GM12878 (cell line): ENCODE measurements around the gene NACA. TPM values are rescaled to one million over a fixed set of nuclear protein-coding genes. Genes with fewer than 3 reads are reported as not detected.

Experiments
- ATAC-seq: fragments of 200-7000 bp; cut with Tn5 transposase; 3 replicates; pipeline ENCODE4 v1.9.1; 2020; ENCODE audit warnings: mild to moderate bottlenecking, moderate library complexity
- BruUV-seq: library from RNA; stranded (reverse); fragments of 400-500 nt; replicated peaks from 2 replicates; lab custom pipeline; 2021; lab: Mats Ljungman, UMichigan
- CTCF ChIA-PET: fragments of 300-600 bp; sonication (Branson Sonifier 250); formaldehyde crosslinking; extraction: SDS; loops from one replicate; lab custom pipeline; 2021; ENCODE audit warnings: inconsistent platforms; lab: Yijun Ruan, JAX
- POLR2A ChIA-PET: fragments of 350-600 bp; formaldehyde crosslinking; extraction: SDS; loops from one replicate; lab custom pipeline; 2021; ENCODE audit warnings: inconsistent platforms; lab: Charles Lee
- RAD21 ChIA-PET: fragments of 300-600 bp; sonication (Branson Sonifier 250); formaldehyde crosslinking; loops from one replicate; lab custom pipeline; 2023; ENCODE audit warnings: antibody characterized with exemption; ENCODE audit not compliant: unreplicated experiment; lab: Charles Lee
- SMC1A ChIA-PET: fragments of 300-600 bp; sonication (Branson Sonifier 250); formaldehyde crosslinking; loops from one replicate; lab custom pipeline; 2023; ENCODE audit not compliant: unreplicated experiment, uncharacterized antibody; lab: Charles Lee
- DNase-seq: peaks from one replicate; pipeline ENCODE4 v3.0.0-alpha.2; 2011; ENCODE audit warnings: low read depth, low spot score
- FAIRE-seq: peaks from 3 replicates; lab custom pipeline; 2011; peaks lifted over from hg19 to GRCh38; lab: Jason Lieb, UNC
- H2AFZ ChIP-seq: 2 replicates; pipeline ENCODE4 v1.6.0; 2011; ENCODE audit warnings: low read depth, low read length, control low read depth; ENCODE audit not compliant: control insufficient read depth
- H3K27ac ChIP-seq: 2 replicates; pipeline ENCODE4 v1.5.1; 2011; ENCODE audit warnings: control low read depth; ENCODE audit not compliant: control insufficient read depth, insufficient read depth
- H3K27me3 ChIP-seq, 2 experiments: replicated peaks in 1 of 2; 2 replicates each; pipeline versions ENCODE4 v1.6.0 to v1.6.1; 2011; ENCODE audit warnings: low read length in 1 of 2; ENCODE audit not compliant: control insufficient read depth in 2 of 2, insufficient read depth in 2 of 2
- H3K36me3 ChIP-seq, 2 experiments: 2 replicates each; pipeline ENCODE4 v1.5.1; 2011; ENCODE audit warnings: low read length in 1 of 2; ENCODE audit not compliant: control insufficient read depth in 2 of 2, insufficient read depth in 2 of 2
- H3K4me1 ChIP-seq: 2 replicates; pipeline ENCODE4 v1.6.1; 2011; ENCODE audit warnings: mild to moderate bottlenecking, low read length, moderate library complexity, mixed read lengths; ENCODE audit not compliant: control insufficient read depth, insufficient read depth
- H3K4me2 ChIP-seq: 2 replicates; pipeline ENCODE4 v1.6.0; 2011; ENCODE audit warnings: control low read depth; ENCODE audit not compliant: control insufficient read depth, insufficient read depth
- H3K4me3 ChIP-seq: fragments of 200-600 bp; sonication (generic); 2 replicates; pipeline ENCODE4 v1.5.1; 2016
- H3K79me2 ChIP-seq: 2 replicates; pipeline ENCODE4 v1.6.0; 2011; ENCODE audit warnings: low read length; ENCODE audit not compliant: control insufficient read depth, insufficient read depth
- H3K9ac ChIP-seq: 2 replicates; pipeline ENCODE4 v1.8.0; 2011; ENCODE audit warnings: low read length, control low read depth, mixed read lengths; ENCODE audit not compliant: control insufficient read depth, insufficient read depth
- H3K9me3 ChIP-seq: replicated peaks from 3 replicates; pipeline ENCODE4 v1.5.1; 2011; ENCODE audit warnings: mild to moderate bottlenecking, low read length; ENCODE audit not compliant: control insufficient read depth, insufficient read depth
- H4K20me1 ChIP-seq: 2 replicates; pipeline ENCODE4 v1.6.0; 2011; ENCODE audit not compliant: control insufficient read depth, insufficient read depth
- ASH2L ChIP-seq: fragments of 300-600, 200-600 bp; sonication (generic); IDR thresholded peaks from 2 replicates; pipeline ENCODE4 v1.6.1; 2017; ENCODE audit warnings: low read depth, mild to moderate bottlenecking, borderline replicate concordance
- CBX5 ChIP-seq: sonication (generic); IDR thresholded peaks from 2 replicates; pipeline ENCODE4 v1.6.1; 2016; ENCODE audit warnings: low read depth, moderate library complexity, mild to moderate bottlenecking, inconsistent platforms
- CREM ChIP-seq: IDR thresholded peaks from 2 replicates; pipeline ENCODE4 v1.6.1; 2014; ENCODE audit warnings: antibody characterized with exemption, low read depth
- EGR1 ChIP-seq, 2 experiments: IDR thresholded peaks; 1 replicate in 1 of 2; 2 replicates in 1 of 2; pipeline ENCODE4 v1.6.1; 2011 to 2012; ENCODE audit warnings: low read depth in 2 of 2, low read length in 2 of 2, borderline replicate concordance in 1 of 2, mild to moderate bottlenecking in 1 of 2, moderate library complexity in 1 of 2
- IRF4 ChIP-seq: IDR thresholded peaks from 2 replicates; pipeline ENCODE4 v1.6.1; 2011; ENCODE audit warnings: low read depth, low read length
- JUNB ChIP-seq: IDR thresholded peaks from 2 replicates; pipeline ENCODE4 v1.6.1; 2016; ENCODE audit warnings: antibody characterized with exemption, mild to moderate bottlenecking
- MXI1 ChIP-seq: fragments of 150-350 bp; IDR thresholded peaks from 2 replicates; pipeline ENCODE4 v1.6.1; 2011; ENCODE audit warnings: low read depth, mild to moderate bottlenecking, inconsistent platforms, low read length, improper control_type of control experiment
- MYC ChIP-seq: IDR thresholded peaks from 2 replicates; pipeline ENCODE4 v1.6.1; 2011; ENCODE audit warnings: mild to moderate bottlenecking, low read length, moderate library complexity, inconsistent platforms; ENCODE audit not compliant: insufficient read depth, insufficient replicate concordance, insufficient read length, severe bottlenecking
- RBBP5 ChIP-seq: fragments of 200-600 bp; sonication (generic); conservative IDR thresholded peaks from 2 replicates; pipeline ENCODE4 v1.6.1; 2016
- RFX5 ChIP-seq: IDR thresholded peaks from 2 replicates; pipeline ENCODE4 v1.6.1; 2011; ENCODE audit warnings: low read depth, low read length, improper control_type of control experiment
- SMC3 ChIP-seq: IDR thresholded peaks from 2 replicates; pipeline ENCODE4 v1.6.1; 2011; ENCODE audit warnings: low read length, improper control_type of control experiment, borderline replicate concordance
- YY1 ChIP-seq: IDR thresholded peaks from 2 replicates; pipeline ENCODE4 v1.6.1; 2011; ENCODE audit warnings: low read depth, mild to moderate bottlenecking, low read length
- WGBS: methylation state at CpG from one replicate; pipeline ENCODE4 v1.1.6; 2016; ENCODE audit warnings: low lambda C conversion rate; ENCODE audit not compliant: insufficient replicate concordance, insufficient coverage; ENCODE audit errors: missing lambda C conversion rate; 5-methylcytosine and 5-hydroxymethylcytosine counted together
- in situ Hi-C: fragments of 300-500 bp; cut with MboI; formaldehyde crosslinking; loops from 9 replicates; pipeline ENCODE4 v1.14.3; 2018; ENCODE audit warnings: mixed read lengths
- intact Hi-C: fragments of 100-400 bp; cut with micrococcal nuclease; formaldehyde crosslinking; loops from one replicate; pipeline ENCODE4 v1.14.2; 2022; ENCODE audit not compliant: unreplicated experiment
- polyA plus RNA-seq, 11 experiments: library from polyadenylated mRNA; depleted of rRNA in 4 of 11; unstranded in 6 of 11; stranded (reverse) in 5 of 11; fragments of >200 nt; fragmentation: Nextera tagmentation in 4 of 11; fragmentation: Illumina TruSeq in 1 of 11; extraction: Ambion mirVana in 4 of 11; extraction: Trizol in 1 of 11; gene quantifications; 1 replicate in 1 of 11; 2 replicates in 10 of 11; pipeline versions ENCODE4 v1.2.1 to v1.2.3, GENCODE V29; 2011 to 2016; ENCODE audit warnings: inconsistent platforms in 2 of 11, missing spikeins in 2 of 11, low read depth in 1 of 11
- total RNA-seq, 4 experiments: library from RNA; depleted of rRNA in 3 of 4; stranded (reverse); fragments of >200 nt in 3 of 4; fragmentation: Illumina TruSeq in 1 of 4; extraction: Trizol in 1 of 4; gene quantifications; 2 replicates each; pipeline versions ENCODE4 v1.2.1 to v1.2.3, GENCODE V29; 2013 to 2021

Gene NACA
- total and polyA plus RNA-seq, 10 of the 15 experiments (the other 5 are each of a cell fraction or from before 2014, with no cell fraction given): 1,181 to 2,782 (median 1,905) TPM

GRCh38 chr12:56695327-56696101, 29.6 kb downstream of the NACA start:
- in situ Hi-C loops: no loop called here
- WGBS: 80% methylated on average over 2 of the region's 2 CpGs
- Histone ChIP-seq H2AFZ (no peak overlapping the region), H3K4me3 (no peak overlapping the region), H3K4me1 (0 out of 2 replicates have a peak, but pooled peaks cover under 1% of the 10 kb centered on the region), H3K36me3 (no peaks in the 10 kb centered on the region), H3K9ac (no peak overlapping the region), H3K27me3 (no peaks in the 10 kb centered on the region), H4K20me1 (no peaks in the 10 kb centered on the region), H3K27ac (no peak overlapping the region), H3K4me2 (no peak overlapping the region), H3K79me2 (no peaks in the 10 kb centered on the region), H3K9me3 (no peaks in the 10 kb centered on the region)
- ATAC-seq: no peak
- POLR2A ChIA-PET: no interaction called here
- no peak for FAIRE-seq
- no peak for DNase-seq
- TF ChIP-seq SMC3: no peak
- TF ChIP-seq CBX5: no peak
- TF ChIP-seq, all 136 proteins: peak for 0
- no TSS peak for BruUV-seq
- CTCF ChIA-PET: interaction anchor here (0.6 kb wide), 1 partner anchor 117 kb away, joined by 3 read pairs; no protein-coding TSS in a partner anchor
- SMC1A ChIA-PET: interaction anchor here (0.8 kb wide), 1 partner anchor 30 kb away, joined by 3 read pairs; the partner anchor contains the start of gene NACA
- RAD21 ChIA-PET: interaction anchor here (0.8 kb wide), 1 partner anchor 104 kb away, joined by 6 read pairs; no protein-coding TSS in a partner anchor
- intact Hi-C loops: no loop called here

- intact Hi-C loops: no loop called here
- no peak overlapping the region for H3K4me3 ChIP-seq
- TF ChIP-seq YY1: no peak
- no peak for TF ChIP-seq MXI1
- TF ChIP-seq ASH2L: no peak
- TF ChIP-seq RBBP5: no peak
- TF ChIP-seq EGR1 (IDR thresholded peaks at IDR 0.05; ENCODE audit: borderline replicate concordance in 1 of 2, low read depth in 2 of 2, low read length in 2 of 2): no peak
- no peak for TF ChIP-seq MYC
- TF ChIP-seq RFX5: no peak
- TF ChIP-seq CREM: no peak
- TF ChIP-seq IRF4: no peak
- no peak for TF ChIP-seq JUNB
- TF ChIP-seq, all 136 proteins: peak for 0
- CTCF ChIA-PET: no interaction called here
- no peaks in the 10 kb centered on the region for H3K9me3 ChIP-seq
- SMC1A ChIA-PET: interaction anchor here (0.7 kb wide), 1 partner anchor 598 kb away, joined by 4 read pairs; no protein-coding TSS in a partner anchor
- no peaks in the 10 kb centered on the region for H3K36me3 ChIP-seq
- no peak overlapping the region for H2AFZ ChIP-seq
- RAD21 ChIA-PET: interaction anchor here (0.8 kb wide), 1 partner anchor 103 kb away, joined by 6 read pairs; no protein-coding TSS in a partner anchor
- H3K4me2 ChIP-seq: no peak overlapping the region
- H3K9ac ChIP-seq: no peak overlapping the region
- peaks cover 3% of the 10 kb centered on the region for H3K79me2 ChIP-seq
- no TSS peak for BruUV-seq
- no peak overlapping the region for H3K27ac ChIP-seq
- no peaks in the 10 kb centered on the region for H3K27me3 ChIP-seq
- no peak for DNase-seq
- H4K20me1 ChIP-seq: no peaks in the 10 kb centered on the region
- in situ Hi-C loops: no loop called here
- ATAC-seq: no peak
- POLR2A ChIA-PET: no interaction called here
- 76% methylated on average over 5 of the region's 5 CpGs for WGBS
- no peaks in the 10 kb centered on the region for H3K4me1 ChIP-seq
- no peak for FAIRE-seq
Observed at GRCh38 chr12:56694161-56694560, 30.9 kb downstream of the NACA start.
